H1 (cell line): ENCODE results near the gene ETV5. TPM values are rescaled to one million over a fixed set of nuclear protein-coding genes. Genes with fewer than 3 reads are reported as not detected.

ENCODE experiments used
- GABPA ChIP-seq: IDR thresholded peaks from 2 replicates; pipeline ENCODE4 v1.6.1; 2011; ENCODE audit warnings: mild to moderate bottlenecking, low read length, moderate library complexity, borderline replicate concordance; ENCODE audit not compliant: insufficient read depth
- MAX ChIP-seq: IDR thresholded peaks from 2 replicates; pipeline ENCODE4 v1.6.1; 2012; ENCODE audit warnings: inconsistent platforms
- SAP30 ChIP-seq: fragments of 300-600 bp; sonication (generic); IDR thresholded peaks from 2 replicates; pipeline ENCODE4 v1.7.1; 2012; ENCODE audit warnings: low read length, moderate library complexity, mild to moderate bottlenecking, inconsistent platforms; ENCODE audit not compliant: insufficient read depth, insufficient replicate concordance
- SP1 ChIP-seq: IDR thresholded peaks from 2 replicates; pipeline ENCODE4 v1.6.1; 2011; ENCODE audit warnings: low read depth, low read length
- TEAD4 ChIP-seq: IDR thresholded peaks from 2 replicates; pipeline ENCODE4 v1.6.1; 2012; ENCODE audit warnings: low read depth, low read length, inconsistent platforms, mixed read lengths
- polyA plus RNA-seq, 7 experiments: library from polyadenylated mRNA; depleted of rRNA in 3 of 7; stranded (reverse) in 5 of 7; unstranded in 2 of 7; fragments of >200 nt in 5 of 7; fragments of 200-250 nt in 2 of 7; gene quantifications; 1 replicate in 5 of 7; 2 replicates in 1 of 7; 4 replicates in 1 of 7; pipeline versions ENCODE4 v1.2.1 to v1.2.3, GENCODE V29; 2011 to 2013; ENCODE audit warnings: missing spikeins in 2 of 7, mixed read lengths in 2 of 7
- total RNA-seq: library from RNA; stranded (reverse); fragmentation: NEBNext Ultra II Directional; extraction: Animal tissue kit (Norgen Biotek cat#: 25700); gene quantifications from 2 replicates; pipeline ENCODE4 v1.2.1, GENCODE V29; 2021

ETV5 gene
- total and polyA plus RNA-seq, 2 of the 8 experiments (the other 6 are each of a cell fraction or from before 2014, with no cell fraction given) = 13.1 to 36.9 TPM

- TF ChIP-seq SAP30 (no peak), SP1 (no peak), MAX (no peak), GABPA (no peak), TEAD4 (no peak)
Observed at GRCh38 chr3:186121278-186121677, 12.4 kb upstream of the ETV5 start (continued).
